Measurements from ENCODE around the gene RBPJ. TPM values are rescaled to one million over a fixed set of nuclear protein-coding genes. Genes with fewer than 3 reads are reported as not detected.

The RBPJ gene
- total RNA-seq, 2 donors from 2014 or later: 31.4 to 41.0 TPM

DNA sequence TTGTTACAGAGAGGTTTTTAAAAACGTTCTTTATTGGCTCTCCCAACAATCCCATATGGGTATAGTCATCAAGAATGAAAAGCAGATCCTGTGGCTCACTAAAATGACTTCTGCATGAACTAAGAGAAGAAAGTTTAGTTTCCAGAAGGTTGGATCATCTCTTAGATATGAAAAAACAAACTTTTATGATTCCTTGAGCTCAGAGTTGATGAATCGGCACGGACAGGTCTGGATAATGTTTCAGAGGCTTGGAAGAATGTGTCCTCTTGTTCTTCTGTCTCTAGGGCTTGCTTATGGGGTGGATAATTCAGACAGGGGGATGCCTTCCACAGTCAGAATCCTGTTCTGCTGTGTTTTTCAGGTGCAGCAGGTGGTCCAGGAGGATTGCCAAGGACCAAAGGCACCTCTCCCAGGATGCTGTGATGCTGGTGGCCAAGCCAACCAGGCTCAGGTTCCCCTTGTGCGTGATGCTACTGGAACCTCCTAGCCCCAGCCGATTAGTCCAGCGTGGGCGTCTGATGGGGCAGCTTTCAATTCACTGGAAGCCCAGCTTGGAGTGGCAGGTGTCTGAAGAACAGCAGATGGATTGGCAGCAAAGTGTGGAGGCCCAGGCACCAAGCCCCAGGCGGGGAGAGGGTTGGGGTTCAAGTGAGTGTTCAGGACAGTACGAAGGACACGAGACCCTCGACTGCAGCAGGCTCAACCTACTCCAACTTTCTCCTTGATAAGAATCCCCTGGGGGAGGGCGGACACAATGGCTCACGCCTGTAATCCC is 139.1 kb downstream of the RBPJ start:
- Histone ChIP-seq H3K4me1 (no peaks in the 10 kb centered on the region), H3K9me3 (no peaks in the 10 kb centered on the region), H3K27ac (no peak overlapping the region), H3K36me3 (no peaks in the 10 kb centered on the region), H3K27me3 (no peaks in the 10 kb centered on the region), H3K4me3 (no peak overlapping the region)
- no peak for TF ChIP-seq CTCF (IDR thresholded peaks at IDR 0.05)
- DNase-seq (ENCODE audit: low spot score): no peak

DNA sequence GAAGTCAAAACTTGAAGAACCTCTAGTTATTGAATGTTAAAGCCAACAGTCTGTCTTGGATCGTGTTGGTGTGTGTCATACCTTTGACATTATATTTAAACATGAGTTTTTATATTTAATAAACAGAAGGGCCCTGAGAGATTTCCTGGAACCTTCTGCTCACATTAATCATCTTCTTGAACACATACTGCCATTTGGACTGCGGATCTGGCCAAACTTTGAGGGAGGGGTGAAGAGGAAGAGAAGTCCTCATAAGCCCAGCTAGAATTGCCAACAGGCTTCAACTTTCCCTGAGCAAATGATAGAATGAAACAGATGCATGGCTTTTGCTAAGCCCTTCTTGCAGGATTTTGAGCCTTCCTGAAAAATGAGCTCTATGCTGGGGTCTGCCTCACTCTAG is 142.1 kb downstream of the RBPJ start:
- no peak overlapping the region for H3K27ac ChIP-seq
- no peak for TF ChIP-seq CTCF (IDR thresholded peaks at IDR 0.05)
- no peak overlapping the region for H3K4me3 ChIP-seq
- H3K27me3 ChIP-seq: no peaks in the 10 kb centered on the region
- H3K4me1 ChIP-seq: no peaks in the 10 kb centered on the region
- H3K36me3 ChIP-seq: no peaks in the 10 kb centered on the region
- no peak for DNase-seq (ENCODE audit: low spot score)
- H3K9me3 ChIP-seq: no peaks in the 10 kb centered on the region

DNA sequence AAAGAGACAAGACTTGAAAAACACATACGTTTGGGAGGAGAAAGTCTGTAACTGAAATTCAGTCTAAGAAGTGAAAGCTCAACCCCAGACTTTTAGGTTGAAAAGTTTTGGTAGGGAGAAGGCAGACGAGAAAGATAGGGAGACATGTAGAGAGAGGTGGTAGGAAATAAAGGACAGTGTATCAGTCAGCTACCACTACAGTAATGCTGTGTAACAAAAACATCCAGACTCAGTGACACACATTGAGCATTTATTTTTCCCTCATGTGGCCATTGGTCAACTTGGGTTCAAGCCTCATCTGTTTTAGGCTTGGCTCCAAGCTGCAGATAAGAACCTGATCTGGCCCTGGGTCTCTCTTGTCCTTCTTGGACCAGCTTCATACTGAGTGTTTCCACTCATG is 142.6 kb downstream of the RBPJ start:
- H3K27ac ChIP-seq: no peak overlapping the region
- TF ChIP-seq CTCF (IDR thresholded peaks at IDR 0.05): no peak
- no peaks in the 10 kb centered on the region for H3K36me3 ChIP-seq
- H3K4me1 ChIP-seq: no peaks in the 10 kb centered on the region
- H3K4me3 ChIP-seq: no peak overlapping the region
- H3K27me3 ChIP-seq: no peaks in the 10 kb centered on the region
- H3K9me3 ChIP-seq: no peaks in the 10 kb centered on the region
- DNase-seq (ENCODE audit: low spot score): no peak

GRCh38 chr4:26464420-26465095 is 143.7 kb downstream of the RBPJ start:
- TF ChIP-seq CTCF (IDR thresholded peaks at IDR 0.05): no peak
- Histone ChIP-seq H3K27ac (no peak overlapping the region), H3K4me1 (no peaks in the 10 kb centered on the region), H3K27me3 (no peaks in the 10 kb centered on the region), H3K36me3 (no peaks in the 10 kb centered on the region), H3K9me3 (peaks cover 0 to 5% of the 10 kb centered on the region in 2 donors), H3K4me3 (no peak overlapping the region)
- no peak for DNase-seq (ENCODE audit: low spot score)

DNA sequence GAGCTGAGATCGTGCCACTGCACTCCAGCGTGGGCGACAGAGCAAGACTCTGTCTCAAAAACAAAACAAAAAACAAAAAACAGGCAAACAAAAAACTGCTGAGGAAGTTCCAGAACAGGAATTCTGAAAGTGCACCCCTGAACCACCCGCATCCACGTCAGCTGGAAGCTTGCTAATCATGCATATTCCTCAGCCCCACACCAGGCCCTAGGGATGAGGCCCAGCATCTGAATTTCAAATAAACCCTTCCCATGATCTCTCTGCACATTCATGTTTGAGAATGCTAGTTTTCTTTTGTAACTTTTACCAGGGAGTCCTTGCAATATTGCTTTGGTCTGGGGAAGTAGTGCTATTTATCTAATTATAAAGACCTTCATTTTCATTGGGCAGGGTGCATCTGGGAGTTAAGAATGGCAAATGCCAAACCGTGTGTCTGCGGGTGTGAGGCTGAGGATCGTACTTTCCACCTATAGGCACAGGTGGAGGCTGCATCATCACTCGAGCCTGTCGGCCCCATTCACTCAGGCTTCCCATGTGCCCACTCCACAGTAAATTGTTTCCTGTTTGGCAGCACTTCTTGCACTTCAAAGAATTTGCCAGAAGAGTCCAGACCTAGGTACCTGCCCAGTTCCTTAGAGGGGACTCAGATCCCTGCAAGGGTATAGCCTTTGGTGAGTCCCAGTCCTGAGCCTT is 145.9 kb downstream of the RBPJ start:
- Histone ChIP-seq H3K36me3 (no peaks in the 10 kb centered on the region), H3K4me1 (no peaks in the 10 kb centered on the region), H3K9me3 (peaks cover 0 to 5% of the 10 kb centered on the region in 2 donors), H3K27me3 (no peaks in the 10 kb centered on the region), H3K27ac (no peak overlapping the region), H3K4me3 (no peak overlapping the region)
- TF ChIP-seq CTCF (IDR thresholded peaks at IDR 0.05): no peak
- no peak for DNase-seq (ENCODE audit: low spot score)

All from right atrium auricular region (tissue), 2 donors.